OCI-LY1 (cell line): ENCODE results near the gene NUMB.

Source experiments
- H2AFZ ChIP-seq: fragments of 200-600 bp; sonication (generic), shearing (Covaris generic); 2 replicates; pipeline ENCODE4 v1.6.0; 2014; ENCODE audit warnings: antibody characterized with exemption, mild to moderate bottlenecking, low read length
- H3F3A ChIP-seq: fragments of 200-600 bp; sonication (generic), shearing (Covaris generic); 2 replicates; pipeline ENCODE4 v1.6.0; 2014; ENCODE audit warnings: mild to moderate bottlenecking, antibody characterized with exemption, low read length, moderate library complexity; ENCODE audit not compliant: insufficient read depth
- H3K27ac ChIP-seq: fragments of 200-600 bp; sonication (generic); 2 replicates; pipeline ENCODE4 v1.5.1; 2014; ENCODE audit warnings: low read length, mixed run types, mild to moderate bottlenecking, low read depth; ENCODE audit not compliant: poor library complexity, severe bottlenecking
- H3K27me3 ChIP-seq: fragments of 200-600 bp; sonication (generic); 2 replicates; pipeline ENCODE4 v1.6.0; 2014; ENCODE audit warnings: antibody characterized with exemption, mild to moderate bottlenecking, low read length, moderate library complexity; ENCODE audit not compliant: insufficient read depth
- H3K36me3 ChIP-seq: fragments of 200-600 bp; sonication (generic); 2 replicates; pipeline ENCODE4 v1.6.1; 2014; ENCODE audit warnings: mild to moderate bottlenecking, antibody characterized with exemption, low read length, moderate library complexity, mixed read lengths; ENCODE audit not compliant: insufficient read depth
- H3K4me1 ChIP-seq: fragments of 200-600 bp; sonication (generic); 2 replicates; pipeline ENCODE4 v1.5.1; 2014; ENCODE audit warnings: mild to moderate bottlenecking, low read length, moderate library complexity; ENCODE audit not compliant: insufficient read depth, severe bottlenecking
- H3K4me2 ChIP-seq: fragments of 200-600 bp; sonication (generic), shearing (Covaris generic); 2 replicates; pipeline ENCODE4 v1.6.1; 2014; ENCODE audit warnings: low read length
- H3K4me3 ChIP-seq: fragments of 200-600 bp; sonication (generic); 2 replicates; pipeline ENCODE4 v1.5.1; 2014; ENCODE audit warnings: low read length, low read depth, mild to moderate bottlenecking, mixed read lengths; ENCODE audit not compliant: poor library complexity, severe bottlenecking
- H3K79me2 ChIP-seq: fragments of 200-600 bp; shearing (Covaris generic); 2 replicates; pipeline ENCODE4 v1.6.1; 2016; ENCODE audit warnings: mixed run types, low read length, mixed read lengths; ENCODE audit not compliant: insufficient read depth
- H3K9ac ChIP-seq: fragments of 200-600 bp; sonication (generic), shearing (Covaris generic); 2 replicates; pipeline ENCODE4 v1.6.1; 2014; ENCODE audit warnings: mild to moderate bottlenecking, low read length, mixed read lengths
- H3K9me2 ChIP-seq: fragments of 200-600 bp; sonication (generic), shearing (Covaris generic); 2 replicates; pipeline ENCODE4 v1.6.1; 2014; ENCODE audit warnings: low read depth, mild to moderate bottlenecking, low read length, mixed read lengths
- H3K9me3 ChIP-seq: fragments of 200-600 bp; shearing (Covaris generic); 2 replicates; pipeline ENCODE4 v1.6.1; 2014; ENCODE audit warnings: low read length, mixed read lengths
- H4K20me1 ChIP-seq: fragments of 200-600 bp; sonication (generic), shearing (Covaris generic); 2 replicates; pipeline ENCODE4 v1.6.0; 2016; ENCODE audit warnings: mild to moderate bottlenecking, low read length; ENCODE audit not compliant: insufficient read depth
- CTCF ChIP-seq: fragments of 200-600 bp; sonication (generic), shearing (Covaris generic); IDR thresholded peaks from 2 replicates; pipeline ENCODE4 v1.5.1; 2017; ENCODE audit warnings: mild to moderate bottlenecking, antibody characterized with exemption, low read length, moderate library complexity, mixed read lengths
- EZH2 ChIP-seq: fragments of 200-600 bp; sonication (generic), shearing (Covaris generic); IDR thresholded peaks from 2 replicates; pipeline ENCODE4 v1.8.0; 2017; ENCODE audit warnings: borderline replicate concordance, mixed run types, mild to moderate bottlenecking, antibody characterized with exemption, low read length, moderate library complexity, mixed read lengths

NUMB gene

DNA sequence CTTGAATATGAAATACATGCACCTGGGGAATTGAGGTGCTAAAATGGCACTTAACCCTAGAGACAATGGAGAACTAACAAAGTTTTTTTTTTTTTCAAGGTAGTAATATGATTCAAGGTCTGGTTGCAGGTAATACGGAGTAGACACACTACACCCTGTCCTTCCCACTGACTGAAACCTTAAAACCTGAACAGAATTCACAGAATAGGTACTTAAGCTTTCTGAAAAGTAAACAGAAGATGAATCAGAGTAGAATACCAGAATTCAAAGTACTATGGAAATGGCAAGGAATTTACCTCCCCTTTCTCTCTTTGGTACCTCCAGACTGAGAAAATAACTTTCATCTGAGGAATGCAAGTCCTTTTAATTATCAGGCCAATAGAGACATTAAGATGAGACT is 133.8 kb downstream of the NUMB start:
- no peak overlapping the region for H3K4me3 ChIP-seq
- no peaks in the 10 kb centered on the region for H3F3A ChIP-seq
- H3K4me1 ChIP-seq = peaks cover 6% of the 10 kb centered on the region
- no peak overlapping the region for H3K9ac ChIP-seq
- no peaks in the 10 kb centered on the region for H3K36me3 ChIP-seq
- no peaks in the 10 kb centered on the region for H3K9me3 ChIP-seq
- H3K9me2 ChIP-seq = no peaks in the 10 kb centered on the region
- no peaks in the 10 kb centered on the region for H4K20me1 ChIP-seq
- H2AFZ ChIP-seq = no peak overlapping the region
- no peak overlapping the region for H3K27ac ChIP-seq
- TF ChIP-seq CTCF (no peak), EZH2 (no peak)
- H3K4me2 ChIP-seq = no peak overlapping the region
- H3K79me2 ChIP-seq = no peaks in the 10 kb centered on the region
- no peaks in the 10 kb centered on the region for H3K27me3 ChIP-seq

DNA sequence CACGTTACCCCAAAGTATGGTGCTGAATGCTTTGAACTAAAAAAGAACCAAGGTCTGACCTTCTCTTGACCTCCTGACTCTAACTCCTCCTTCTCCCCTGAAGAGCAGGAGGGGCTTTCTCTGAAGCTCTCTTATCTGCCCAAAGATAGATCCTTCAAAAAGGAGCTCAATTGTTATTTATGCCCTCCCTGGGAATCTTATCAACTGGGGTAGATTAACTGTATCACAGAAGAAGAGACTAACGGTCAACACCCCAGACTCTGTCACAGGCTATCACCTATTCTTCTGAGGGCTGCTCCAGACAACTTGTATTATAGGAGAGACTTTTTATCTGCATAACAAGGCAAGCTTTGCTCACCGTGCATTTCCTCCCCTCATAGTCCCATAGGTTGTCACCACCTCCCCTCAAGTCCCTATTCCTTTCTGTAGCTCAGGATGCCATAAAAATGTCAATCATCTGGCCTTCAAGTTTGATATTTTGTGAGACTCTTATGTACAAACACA is 134.4 kb downstream of the NUMB start:
- Histone ChIP-seq H4K20me1 (no peaks in the 10 kb centered on the region), H3K4me2 (no peak overlapping the region), H3K79me2 (no peaks in the 10 kb centered on the region), H2AFZ (no peak overlapping the region), H3K4me1 (peaks cover 6% of the 10 kb centered on the region), H3K9me3 (no peaks in the 10 kb centered on the region), H3K36me3 (no peaks in the 10 kb centered on the region), H3K27ac (no peak overlapping the region), H3K9me2 (no peaks in the 10 kb centered on the region), H3K27me3 (no peaks in the 10 kb centered on the region), H3K9ac (no peak overlapping the region), H3F3A (no peaks in the 10 kb centered on the region), H3K4me3 (no peak overlapping the region)
- TF ChIP-seq CTCF (no peak), EZH2 (no peak)

GRCh38 chr14:73313151-73313550 is 145.2 kb downstream of the NUMB start:
- no peaks in the 10 kb centered on the region for H3K36me3 ChIP-seq
- no peaks in the 10 kb centered on the region for H3K79me2 ChIP-seq
- no peaks in the 10 kb centered on the region for H3F3A ChIP-seq
- no peaks in the 10 kb centered on the region for H3K27me3 ChIP-seq
- H3K9ac ChIP-seq = no peak overlapping the region
- peaks cover 17% of the 10 kb centered on the region for H3K4me1 ChIP-seq
- H2AFZ ChIP-seq = no peak overlapping the region
- H3K4me2 ChIP-seq = no peak overlapping the region
- no peak overlapping the region for H3K27ac ChIP-seq
- no peak for TF ChIP-seq CTCF
- no peak for TF ChIP-seq EZH2
- no peaks in the 10 kb centered on the region for H3K9me2 ChIP-seq
- no peaks in the 10 kb centered on the region for H4K20me1 ChIP-seq
- H3K9me3 ChIP-seq = no peaks in the 10 kb centered on the region
- H3K4me3 ChIP-seq = no peak overlapping the region
